HepG2 (cell line): ENCODE results near the gene USP20. TPM values are rescaled to one million over a fixed set of nuclear protein-coding genes. Genes with fewer than 3 reads are reported as not detected.

Experiments
- CTCF ChIP-seq: sonication (generic); formaldehyde crosslinking; IDR thresholded peaks from 2 replicates; pipeline ENCODE4 v1.5.0; 2020; ENCODE audit warnings: mild to moderate bottlenecking, missing genetic modification reagents, moderate library complexity
- GLMP ChIP-seq: sonication (generic); formaldehyde crosslinking; IDR thresholded peaks from 2 replicates; pipeline ENCODE4 v1.9.0; 2021; ENCODE audit warnings: missing genetic modification reagents, mild to moderate bottlenecking, borderline replicate concordance
- UBTF ChIP-seq: sonication (generic); formaldehyde crosslinking; IDR thresholded peaks from 2 replicates; pipeline ENCODE4 v1.4.0; 2020; ENCODE audit warnings: mild to moderate bottlenecking, missing genetic modification reagents
- ZBTB33 ChIP-seq: sonication (generic); formaldehyde crosslinking; IDR thresholded peaks from 2 replicates; pipeline ENCODE4 v1.4.0; 2020; ENCODE audit warnings: missing genetic modification reagents
- ZNF720 ChIP-seq: sonication (generic); formaldehyde crosslinking; IDR thresholded peaks from 2 replicates; pipeline ENCODE4 v1.4.0; 2020; ENCODE audit warnings: missing genetic modification reagents
- polyA plus RNA-seq, 8 experiments: library from polyadenylated mRNA; depleted of rRNA in 3 of 8; stranded (reverse) in 7 of 8; unstranded in 1 of 8; fragments of >200 nt; fragmentation: Illumina TruSeq in 4 of 8; extraction: Trizol in 4 of 8; gene quantifications; 2 replicates each; pipeline versions ENCODE4 v1.2.1 to v1.2.3, GENCODE V29; 2011 to 2016; ENCODE audit warnings: low read depth in 4 of 8, missing spikeins in 1 of 8, mixed read lengths in 1 of 8; ENCODE audit not compliant: insufficient read depth in 1 of 8
- total RNA-seq, 5 experiments: library from RNA; depleted of rRNA; stranded (reverse); fragments of >200 nt; fragmentation: Illumina TruSeq; extraction: Trizol; gene quantifications; 2 replicates each; pipeline ENCODE4 v1.2.3, GENCODE V29; 2016; ENCODE audit warnings: low read depth in 1 of 5

USP20 gene
- total and polyA plus RNA-seq, 2 of the 13 experiments (the other 11 are each of a cell fraction or from before 2014, with no cell fraction given) = 4.4 to 5.9 TPM

- no peak for TF ChIP-seq UBTF (CRISPR knock-in tag)
- peak; percentile 13; the same call in 1 of the 2 replicates for TF ChIP-seq CTCF (CRISPR knock-in tag)
- no peak for TF ChIP-seq ZNF720 (CRISPR knock-in tag)
- no peak for TF ChIP-seq GLMP (CRISPR knock-in tag)
- TF ChIP-seq ZBTB33 (CRISPR knock-in tag) = peak; percentile 96
- TF ChIP-seq, all 625 proteins: peak for 2
Observed at GRCh38 chr9:129867136-129868022, 32.1 kb downstream of the USP20 start (continued).
